GM12891 (cell line): ENCODE data around the gene DCP2.

Source experiments
- POLR2A ChIP-seq: IDR thresholded peaks from 2 replicates; pipeline ENCODE4 v1.6.1; 2011; ENCODE audit warnings: low read depth, low read length, control low read depth
- POLR2AphosphoS5 ChIP-seq: IDR thresholded peaks from 2 replicates; pipeline ENCODE4 v1.6.1; 2011; ENCODE audit warnings: low read depth, low read length, control low read depth
- POU2F2 ChIP-seq: IDR thresholded peaks from 2 replicates; pipeline ENCODE4 v1.6.1; 2011; ENCODE audit warnings: low read depth, mild to moderate bottlenecking, control low read depth, low read length, moderate library complexity
- SPI1 ChIP-seq: IDR thresholded peaks from 2 replicates; pipeline ENCODE4 v1.6.1; 2011; ENCODE audit warnings: low read depth, low read length, control low read depth
- TAF1 ChIP-seq: IDR thresholded peaks from 2 replicates; pipeline ENCODE4 v1.6.1; 2011; ENCODE audit warnings: low read depth, low read length, control low read depth

- TF ChIP-seq POLR2AphosphoS5, result no peak
- TF ChIP-seq SPI1, result no peak
- TF ChIP-seq POLR2A, result no peak
- TF ChIP-seq TAF1, result no peak
- TF ChIP-seq POU2F2, result no peak
These were observed 92.0 kb downstream of the DCP2 start for GRCh38 chr5:113068559-113068958.
